Lung (tissue), 12 donors: ENCODE results near the gene AFAP1. TPM values are rescaled to one million over a fixed set of nuclear protein-coding genes. Genes with fewer than 3 reads are reported as not detected.
A peak's percentile ranks its signal among the peaks of the same experiment; 100 is the strongest.

Experiments
- ATAC-seq: fragments of 200-7000 bp; cut with Tn5 transposase; one replicate; pipeline ENCODE4 v1.9.1; 2020; ENCODE audit warnings: moderate number of reproducible peaks; ENCODE audit not compliant: insufficient read depth, low FRiP score
- DNase-seq, 3 donors: peaks; one replicate each; pipeline ENCODE4 v3.0.0-alpha.2; 2013 to 2017
- H3K27ac ChIP-seq, 2 donors: one replicate each; pipeline ENCODE4 v1.5.1; 2013; ENCODE audit warnings: mild to moderate bottlenecking in 2 of 2, moderate library complexity in 2 of 2, control low read depth in 1 of 2, inconsistent platforms in 1 of 2, low read depth in 1 of 2, low read length in 1 of 2
- H3K27me3 ChIP-seq, 3 donors: one replicate each; pipeline ENCODE4 v1.5.1; 2013; ENCODE audit warnings: low read length in 2 of 3; ENCODE audit not compliant: control insufficient read depth in 3 of 3, insufficient read depth in 3 of 3
- H3K36me3 ChIP-seq, 4 donors: one replicate each; pipeline ENCODE4 v1.5.1; 2013; ENCODE audit warnings: low read length in 4 of 4, mild to moderate bottlenecking in 1 of 4, moderate library complexity in 1 of 4; ENCODE audit not compliant: control insufficient read depth in 4 of 4, insufficient read depth in 4 of 4
- H3K4me1 ChIP-seq, 5 donors: one replicate each; pipeline ENCODE4 v1.5.1; 2013; ENCODE audit warnings: low read length in 5 of 5, mild to moderate bottlenecking in 2 of 5, moderate library complexity in 1 of 5; ENCODE audit not compliant: control insufficient read depth in 5 of 5, insufficient read depth in 5 of 5
- H3K4me3 ChIP-seq: one replicate; pipeline ENCODE4 v1.5.1; 2013; ENCODE audit warnings: mild to moderate bottlenecking, control low read depth, moderate library complexity
- H3K9ac ChIP-seq, 2 donors: one replicate each; pipeline ENCODE4 v1.5.1; 2013; ENCODE audit warnings: low read length in 2 of 2, control low read depth in 1 of 2; ENCODE audit not compliant: insufficient read depth in 1 of 2
- H3K9me3 ChIP-seq, 4 donors: one replicate each; pipeline ENCODE4 v1.5.1; 2013; ENCODE audit warnings: low read length in 3 of 4, mild to moderate bottlenecking in 1 of 4, moderate library complexity in 1 of 4; ENCODE audit not compliant: control insufficient read depth in 4 of 4, insufficient read depth in 3 of 4
- CTCF ChIP-seq: IDR thresholded peaks from 2 replicates; pipeline ENCODE4 v1.5.1; 2012; ENCODE audit warnings: mild to moderate bottlenecking; ENCODE audit errors: control extremely low read depth, extremely low read depth
- WGBS, 2 donors: extraction: QIAGEN DNeasy Blood & Tissue Kit; methylation state at CpG; one replicate each; pipeline ENCODE4 v1.1.7; 2013; 5-methylcytosine and 5-hydroxymethylcytosine counted together
- polyA plus RNA-seq, 2 donors: library from polyadenylated mRNA; stranded (reverse); fragments of 200-250 nt; gene quantifications; one replicate each; pipeline ENCODE4 v1.2.1, GENCODE V29; 2013
- total RNA-seq, 2 donors: library from RNA; depleted of rRNA in 1 of 2; stranded (reverse); fragments of >200 nt in 1 of 2; gene quantifications; one replicate each; pipeline ENCODE4 v1.2.1, GENCODE V29; 2014 to 2021
- donor health status: control.
- donor health status: control.
- donor health status: Bipolar disorder and iron deficiency.
- donor health status: healthy.
- donor health status: DM: yes; HTN: yes; CAD: no.

The AFAP1 gene
- total and polyA plus RNA-seq, 4 donors, result 5.3 to 34.1 (median 12.3) TPM

GRCh38 chr4:7907142-7907541, 32.5 kb downstream of the AFAP1 start:
- Histone ChIP-seq H3K4me3 (no peak overlapping the region), H3K4me1 (peaks cover 8 to 80% (median 44%) of the 10 kb centered on the region in 5 donors), H3K27ac (no peak overlapping the region), H3K36me3 (no peaks in the 10 kb centered on the region), H3K9ac (no peak overlapping the region), H3K27me3 (no peaks in the 10 kb centered on the region), H3K9me3 (no peaks in the 10 kb centered on the region)
- DNase-seq (no peak), ATAC-seq (no peak)
- WGBS, 2 donors, result 84% methylated on average over 2 of the region's 2 CpGs
- TF ChIP-seq CTCF, result no peak

GRCh38 chr4:7906171-7906701, 33.4 kb downstream of the AFAP1 start:
- DNase-seq (peak; percentile 61 to 91 (median 86)), ATAC-seq (no peak)
- TF ChIP-seq CTCF, result no peak
- Histone ChIP-seq H3K9ac (peak overlapping the region in 1 of 2 donors; percentile 24), H3K9me3 (no peaks in the 10 kb centered on the region), H3K27me3 (no peaks in the 10 kb centered on the region), H3K4me1 (peaks cover 8 to 75% (median 35%) of the 10 kb centered on the region in 5 donors), H3K4me3 (no peak overlapping the region), H3K27ac (peak overlapping the region in 1 of 2 donors; percentile 21), H3K36me3 (no peaks in the 10 kb centered on the region)
- 76 to 80% methylated on average over 10 of the region's 10 CpGs for WGBS, 2 donors

- peak overlapping the region in 1 of 2 donors; percentile 21 for H3K27ac ChIP-seq
- DNase-seq (peak; percentile 50 to 85 (median 84)), ATAC-seq (no peak)
- no peak overlapping the region for H3K4me3 ChIP-seq
- no peaks in the 10 kb centered on the region for H3K27me3 ChIP-seq
- no peak overlapping the region for H3K9ac ChIP-seq
- TF ChIP-seq CTCF, result no peak
- H3K36me3 ChIP-seq, result no peaks in the 10 kb centered on the region
- no peaks in the 10 kb centered on the region for H3K9me3 ChIP-seq
- 74 to 75% methylated on average over 10 of the region's 10 CpGs for WGBS, 2 donors
- H3K4me1 ChIP-seq, result peaks cover 8 to 70% (median 25%) of the 10 kb centered on the region in 5 donors
Measured at GRCh38 chr4:7904952-7905915, 34.4 kb downstream of the AFAP1 start.
